K562 (cell line): Measurements from ENCODE around the gene ZNF768. TPM values are rescaled to one million over a fixed set of nuclear protein-coding genes. Genes with fewer than 3 reads are reported as not detected.

ENCODE experiments used
- JUN ChIP-seq, 2 experiments: sonication (generic) in 1 of 2; formaldehyde crosslinking in 1 of 2; IDR thresholded peaks; 2 replicates each; pipeline versions ENCODE4 v1.6.1 to v1.8.0; 2012 to 2022; ENCODE audit warnings: borderline replicate concordance in 2 of 2, mild to moderate bottlenecking in 2 of 2, improper control_type of control experiment in 1 of 2, low read depth in 1 of 2, low read length in 1 of 2, missing genetic modification reagents in 1 of 2
- MCM3 ChIP-seq: fragments of 450-650 bp; IDR thresholded peaks from 2 replicates; pipeline ENCODE4 v1.6.1; 2016
- MYNN ChIP-seq, 2 experiments: sonication (generic); formaldehyde crosslinking in 1 of 2; IDR thresholded peaks; 2 replicates each; pipeline versions ENCODE4 v1.5.0 to v1.6.1; 2016 to 2020; ENCODE audit warnings: antibody characterized with exemption in 1 of 2, missing genetic modification reagents in 1 of 2
- RFX1 ChIP-seq: fragments of 450-650 bp; IDR thresholded peaks from 2 replicates; pipeline ENCODE4 v1.6.1; 2016; ENCODE audit warnings: mild to moderate bottlenecking, moderate library complexity
- SUPT5H ChIP-seq: fragments of 450-650 bp; IDR thresholded peaks from 2 replicates; pipeline ENCODE4 v1.6.1; 2016
- ZFX ChIP-seq: sonication (generic); formaldehyde crosslinking; IDR thresholded peaks from 2 replicates; pipeline ENCODE4 v1.8.0; 2022; ENCODE audit warnings: mild to moderate bottlenecking, missing genetic modification reagents, moderate library complexity
- polyA plus RNA-seq, 8 experiments: library from polyadenylated mRNA; depleted of rRNA in 4 of 8; stranded (reverse) in 5 of 8; unstranded in 3 of 8; fragments of >200 nt; fragmentation: Nextera tagmentation in 2 of 8; fragmentation: Illumina TruSeq in 1 of 8; extraction: Ambion mirVana in 2 of 8; extraction: Trizol in 1 of 8; gene quantifications; 2 replicates each; pipeline versions ENCODE4 v1.2.1 to v1.2.3, GENCODE V29; 2011 to 2014; ENCODE audit warnings: inconsistent platforms in 1 of 8, missing spikeins in 1 of 8
- total RNA-seq, 7 experiments: library from RNA; depleted of rRNA in 6 of 7; stranded (reverse); fragments of >200 nt in 6 of 7; fragmentation: Illumina TruSeq in 2 of 7; extraction: Trizol in 2 of 7; gene quantifications; 2 replicates each; pipeline versions ENCODE4 v1.2.1 to v1.2.3, GENCODE V29; 2011 to 2021; ENCODE audit warnings: low replicate concordance in 1 of 7
- TF ChIP-seq, protein P1 (sequence below): fragments of 250-450 bp; sonication (Bioruptor Pico); IDR thresholded peaks from 2 replicates; pipeline ENCODE4 v1.9.0; 2021; ENCODE audit warnings: mild to moderate bottlenecking, inconsistent platforms
- TF ChIP-seq, protein P2 (sequence below): fragments of 450-650 bp; IDR thresholded peaks from 2 replicates; pipeline ENCODE4 v1.6.1; 2016; ENCODE audit warnings: borderline replicate concordance

ZNF768 gene
- total and polyA plus RNA-seq, 9 of the 15 experiments (the other 6 are each of a cell fraction or from before 2014, with no cell fraction given): 0.13 to 50.7 (median 26.9) TPM

DNA sequence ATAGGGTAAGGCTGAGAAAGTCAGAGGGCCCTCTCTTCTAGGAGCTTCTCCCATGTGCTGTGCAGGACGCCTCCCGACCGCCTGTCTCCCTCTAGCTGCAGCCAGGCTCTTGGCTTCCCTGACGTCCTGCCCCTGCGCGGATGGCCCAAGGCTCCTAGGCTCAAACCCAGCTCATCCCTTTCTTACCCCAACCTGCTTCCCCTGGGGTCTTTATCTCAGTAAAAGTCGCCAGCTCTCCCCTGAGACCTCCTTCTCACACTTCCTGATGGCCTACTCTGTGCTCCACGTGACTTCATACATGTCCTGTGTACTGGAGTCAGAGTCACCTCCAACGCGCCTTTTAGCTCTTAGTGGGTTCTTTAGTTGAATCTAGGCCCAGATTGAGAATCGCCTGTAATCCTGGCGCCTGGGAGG is 9.4 kb upstream of the ZNF768 start (continued):
- TF ChIP-seq, protein P1, sequence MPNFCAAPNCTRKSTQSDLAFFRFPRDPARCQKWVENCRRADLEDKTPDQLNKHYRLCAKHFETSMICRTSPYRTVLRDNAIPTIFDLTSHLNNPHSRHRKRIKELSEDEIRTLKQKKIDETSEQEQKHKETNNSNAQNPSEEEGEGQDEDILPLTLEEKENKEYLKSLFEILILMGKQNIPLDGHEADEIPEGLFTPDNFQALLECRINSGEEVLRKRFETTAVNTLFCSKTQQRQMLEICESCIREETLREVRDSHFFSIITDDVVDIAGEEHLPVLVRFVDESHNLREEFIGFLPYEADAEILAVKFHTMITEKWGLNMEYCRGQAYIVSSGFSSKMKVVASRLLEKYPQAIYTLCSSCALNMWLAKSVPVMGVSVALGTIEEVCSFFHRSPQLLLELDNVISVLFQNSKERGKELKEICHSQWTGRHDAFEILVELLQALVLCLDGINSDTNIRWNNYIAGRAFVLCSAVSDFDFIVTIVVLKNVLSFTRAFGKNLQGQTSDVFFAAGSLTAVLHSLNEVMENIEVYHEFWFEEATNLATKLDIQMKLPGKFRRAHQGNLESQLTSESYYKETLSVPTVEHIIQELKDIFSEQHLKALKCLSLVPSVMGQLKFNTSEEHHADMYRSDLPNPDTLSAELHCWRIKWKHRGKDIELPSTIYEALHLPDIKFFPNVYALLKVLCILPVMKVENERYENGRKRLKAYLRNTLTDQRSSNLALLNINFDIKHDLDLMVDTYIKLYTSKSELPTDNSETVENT (CRISPR knock-in tag): 0 out of 2 replicates have a peak, but pooled peaks have one; percentile 39
- peak; percentile 24; the same call in 1 of the 2 replicates for TF ChIP-seq MYNN (IDR thresholded peaks at IDR 0.05)
- no peak for TF ChIP-seq MYNN (CRISPR knock-in tag; IDR thresholded peaks at IDR 0.05)
- TF ChIP-seq ZFX (CRISPR knock-in tag): peak; percentile 90
- TF ChIP-seq, protein P2, sequence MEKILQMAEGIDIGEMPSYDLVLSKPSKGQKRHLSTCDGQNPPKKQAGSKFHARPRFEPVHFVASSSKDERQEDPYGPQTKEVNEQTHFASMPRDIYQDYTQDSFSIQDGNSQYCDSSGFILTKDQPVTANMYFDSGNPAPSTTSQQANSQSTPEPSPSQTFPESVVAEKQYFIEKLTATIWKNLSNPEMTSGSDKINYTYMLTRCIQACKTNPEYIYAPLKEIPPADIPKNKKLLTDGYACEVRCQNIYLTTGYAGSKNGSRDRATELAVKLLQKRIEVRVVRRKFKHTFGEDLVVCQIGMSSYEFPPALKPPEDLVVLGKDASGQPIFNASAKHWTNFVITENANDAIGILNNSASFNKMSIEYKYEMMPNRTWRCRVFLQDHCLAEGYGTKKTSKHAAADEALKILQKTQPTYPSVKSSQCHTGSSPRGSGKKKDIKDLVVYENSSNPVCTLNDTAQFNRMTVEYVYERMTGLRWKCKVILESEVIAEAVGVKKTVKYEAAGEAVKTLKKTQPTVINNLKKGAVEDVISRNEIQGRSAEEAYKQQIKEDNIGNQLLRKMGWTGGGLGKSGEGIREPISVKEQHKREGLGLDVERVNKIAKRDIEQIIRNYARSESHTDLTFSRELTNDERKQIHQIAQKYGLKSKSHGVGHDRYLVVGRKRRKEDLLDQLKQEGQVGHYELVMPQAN: 0 out of 2 replicates have a peak, but pooled peaks have one; percentile 8
- 0 out of 2 replicates have a peak, but pooled peaks have one; percentile 17 for TF ChIP-seq SUPT5H
- no peak for TF ChIP-seq MCM3
- TF ChIP-seq RFX1: no peak
- 0 out of 2 replicates have a peak, but pooled peaks have one; percentile 52 for TF ChIP-seq JUN (IDR thresholded peaks at IDR 0.05; ENCODE audit: borderline replicate concordance, low read depth, low read length)
- no peak for TF ChIP-seq JUN (CRISPR knock-in tag; IDR thresholded peaks at IDR 0.05; ENCODE audit: borderline replicate concordance)
